SJSA1 (cell line): ENCODE measurements around the gene DHX58. TPM values are rescaled to one million over a fixed set of nuclear protein-coding genes. Genes with fewer than 3 reads are reported as not detected.
A peak's percentile ranks its signal among the peaks of the same experiment; 100 is the strongest.
"Not testable (repeated sequence)": the region's sequence is repeated elsewhere in the genome, so short reads cannot be mapped to it uniquely, and the experiment has no call there.

ENCODE experiments used
- DNase-seq, 2 experiments: peaks; one replicate each; pipeline ENCODE4 v3.0.0-alpha.2; 2015 to 2020; ENCODE audit warnings: low spot score in 2 of 2, low read depth in 1 of 2
- H3K27ac ChIP-seq: fragments of 250-450 bp; sonication (Bioruptor Pico); 2 replicates; pipeline ENCODE4 v1.5.1; 2020; ENCODE audit warnings: mild to moderate bottlenecking, moderate library complexity
- H3K27me3 ChIP-seq: fragments of 250-450 bp; sonication (Bioruptor Pico); replicated peaks from 2 replicates; pipeline ENCODE4 v1.5.1; 2020; ENCODE audit warnings: mild to moderate bottlenecking, moderate library complexity
- H3K36me3 ChIP-seq: fragments of 250-450 bp; sonication (Bioruptor Pico); 2 replicates; pipeline ENCODE4 v1.5.1; 2020; ENCODE audit warnings: mild to moderate bottlenecking
- H3K4me1 ChIP-seq: fragments of 250-450 bp; sonication (Bioruptor Pico); replicated peaks from 2 replicates; pipeline ENCODE4 v1.6.1; 2021; ENCODE audit warnings: mild to moderate bottlenecking
- H3K4me3 ChIP-seq: fragments of 250-450 bp; sonication (Bioruptor Pico); 2 replicates; pipeline ENCODE4 v1.5.1; 2020; ENCODE audit warnings: mild to moderate bottlenecking
- H3K9me3 ChIP-seq: fragments of 250-450 bp; sonication (Bioruptor Pico); replicated peaks from 2 replicates; pipeline ENCODE4 v1.5.1; 2020; ENCODE audit warnings: mild to moderate bottlenecking
- total RNA-seq: library from RNA; depleted of rRNA; stranded (reverse); fragments of >200 nt; shearing (Covaris generic); gene quantifications from 2 replicates; pipeline ENCODE4 v1.2.3, GENCODE V29; 2014; rRNA removed

DHX58 gene
- total RNA-seq: 0.85 and 1.4 TPM in 2 replicates

GRCh38 chr17:42112552-42113176 is at the start of gene DHX58:
TSS of gene DHX58 (minus strand) at chr17:42112714. CDS start at chr17:42111892, 822 bp downstream.
- peaks cover 17% of the 10 kb centered on the region for H3K4me1 ChIP-seq
- H3K36me3 ChIP-seq: peaks cover 27% of the 10 kb centered on the region
- no peaks in the 10 kb centered on the region for H3K9me3 ChIP-seq
- H3K27ac ChIP-seq: peak within 1 kb of the TSS; percentile 64
- H3K4me3 ChIP-seq: peak within 1 kb of the TSS; percentile 39
- no peaks in the 10 kb centered on the region for H3K27me3 ChIP-seq
- peak; percentile 61 to 64 for DNase-seq

DNA sequence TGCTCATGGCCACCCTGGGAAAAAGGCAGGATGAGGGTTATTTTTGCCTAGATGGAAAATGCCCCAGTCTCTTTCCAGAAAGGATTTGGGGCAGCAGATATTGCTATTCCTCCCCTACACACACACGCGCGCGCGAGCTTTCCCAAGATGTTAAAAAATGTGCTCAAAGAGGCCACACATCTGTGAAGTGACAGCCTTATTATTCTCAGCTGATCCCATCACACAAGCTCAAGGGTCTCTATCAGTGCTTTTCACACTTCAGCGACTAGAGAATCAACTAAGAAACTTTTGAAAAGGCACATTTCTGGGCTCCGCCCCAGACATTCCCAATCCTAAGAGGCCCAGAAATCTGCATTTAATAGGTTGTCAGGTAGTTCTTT is 48.0 kb upstream of the DHX58 start:
- no peak overlapping the region for H3K27ac ChIP-seq
- H3K9me3 ChIP-seq: 0 out of 2 replicates have a peak, but pooled peaks cover under 1% of the 10 kb centered on the region
- no peak for DNase-seq
- H3K36me3 ChIP-seq: no peaks in the 10 kb centered on the region
- H3K4me3 ChIP-seq: no peak overlapping the region
- H3K4me1 ChIP-seq: no peaks in the 10 kb centered on the region; the same call in 1 of the 2 replicates
- no peaks in the 10 kb centered on the region for H3K27me3 ChIP-seq

GRCh38 chr17:42159796-42160530 is 47.4 kb upstream of the DHX58 start:
- H3K36me3 ChIP-seq: no peaks in the 10 kb centered on the region
- 0 out of 2 replicates have a peak, but pooled peaks cover 2% of the 10 kb centered on the region for H3K9me3 ChIP-seq
- no peaks in the 10 kb centered on the region for H3K27me3 ChIP-seq
- no peak overlapping the region for H3K27ac ChIP-seq
- peaks cover 4% of the 10 kb centered on the region; the same call in 1 of the 2 replicates for H3K4me1 ChIP-seq
- H3K4me3 ChIP-seq: no peak overlapping the region
- DNase-seq: no peak

- Histone ChIP-seq H3K4me3 (peak overlapping the region; percentile 64), H3K27ac (no peak overlapping the region), H3K27me3 (no peaks in the 10 kb centered on the region), H3K9me3 (0 out of 2 replicates have a peak, but pooled peaks cover 2% of the 10 kb centered on the region), H3K36me3 (peaks cover 24% of the 10 kb centered on the region), H3K4me1 (peaks cover 14% of the 10 kb centered on the region)
- no peak for DNase-seq
Observed at GRCh38 chr17:42155614-42156045, 43.1 kb upstream of the DHX58 start.

- H3K9me3 ChIP-seq: 0 out of 2 replicates have a peak, but pooled peaks cover 2% of the 10 kb centered on the region
- H3K27me3 ChIP-seq: no peaks in the 10 kb centered on the region
- peak in 1 of 2 experiments; percentile 36 for DNase-seq
- peaks cover 14% of the 10 kb centered on the region for H3K4me1 ChIP-seq
- H3K36me3 ChIP-seq: peaks cover 33% of the 10 kb centered on the region
- peak overlapping the region; percentile 64 for H3K4me3 ChIP-seq
- H3K27ac ChIP-seq: peak overlapping the region; percentile 37
Observed at GRCh38 chr17:42153919-42154742, 41.6 kb upstream of the DHX58 start.

GRCh38 chr17:42146911-42147607 is 34.5 kb upstream of the DHX58 start:
- Histone ChIP-seq H3K4me1 (peaks cover 14% of the 10 kb centered on the region), H3K27me3 (no peaks in the 10 kb centered on the region), H3K4me3 (no peak overlapping the region), H3K36me3 (peaks cover 56% of the 10 kb centered on the region), H3K27ac (no peak overlapping the region), H3K9me3 (no peaks in the 10 kb centered on the region)
- no peak for DNase-seq

DNA sequence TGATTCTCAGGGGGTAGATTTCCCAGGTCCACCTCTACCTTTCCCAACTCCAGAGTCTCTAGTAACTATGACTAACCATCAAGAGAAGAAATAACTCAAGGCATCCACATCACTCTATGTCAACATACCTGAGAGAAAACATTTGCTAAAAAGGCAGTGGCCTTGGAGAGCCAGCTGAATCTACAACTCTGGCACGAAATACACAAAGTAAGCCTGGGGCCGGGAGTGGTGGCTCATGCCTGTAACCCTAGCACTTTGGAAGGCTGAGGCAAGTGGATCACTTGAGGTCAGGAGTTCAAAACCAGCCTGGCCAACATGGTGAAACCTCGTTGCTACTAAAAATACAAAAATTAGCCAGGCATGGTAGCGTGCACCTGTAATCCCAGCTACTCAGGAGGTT is 30.6 kb upstream of the DHX58 start:
- peaks cover 51% of the 10 kb centered on the region for H3K36me3 ChIP-seq
- H3K4me1 ChIP-seq: peaks cover 25% of the 10 kb centered on the region
- not testable (repeated sequence) for H3K27me3 ChIP-seq, H3K9me3 ChIP-seq, H3K4me3 ChIP-seq, DNase-seq
- H3K27ac ChIP-seq: peak overlapping the region; percentile 36

DNA sequence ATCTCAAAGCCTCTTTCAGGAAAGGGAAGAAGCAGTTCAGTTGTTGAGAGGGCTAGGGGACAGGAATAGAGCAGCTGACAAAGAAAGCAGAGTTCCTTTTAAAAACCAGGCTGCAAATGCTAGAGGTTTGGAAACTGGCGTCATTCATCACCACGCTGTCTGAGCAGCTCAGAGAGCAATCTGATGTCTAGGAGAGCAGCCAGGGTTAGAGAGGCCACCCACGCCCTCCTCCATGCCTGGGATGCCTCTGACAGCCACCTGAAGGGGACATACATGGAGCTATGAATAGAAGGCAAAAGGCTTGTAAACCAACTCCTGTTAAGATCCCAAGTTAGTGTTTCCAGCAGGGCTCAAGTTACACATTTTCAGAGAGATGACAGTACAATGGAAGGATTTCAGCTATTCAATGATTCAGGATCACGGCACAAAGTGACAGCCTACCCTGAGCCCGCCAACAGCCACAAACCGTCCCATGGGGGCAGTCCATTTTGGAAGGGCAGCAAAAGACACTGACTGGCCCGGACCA is 29.9 kb upstream of the DHX58 start:
- no peaks in the 10 kb centered on the region for H3K9me3 ChIP-seq
- peak overlapping the region; percentile 36 for H3K27ac ChIP-seq
- H3K27me3 ChIP-seq: no peaks in the 10 kb centered on the region
- H3K36me3 ChIP-seq: peaks cover 48% of the 10 kb centered on the region
- H3K4me1 ChIP-seq: peaks cover 25% of the 10 kb centered on the region
- H3K4me3 ChIP-seq: no peak overlapping the region
- peak; percentile 53 to 68 for DNase-seq

- Histone ChIP-seq H3K4me1 (peaks cover 25% of the 10 kb centered on the region), H3K27ac (no peak overlapping the region), H3K4me3 (no peak overlapping the region), H3K9me3 (no peaks in the 10 kb centered on the region), H3K36me3 (peaks cover 51% of the 10 kb centered on the region), H3K27me3 (no peaks in the 10 kb centered on the region)
- no peak for DNase-seq
Observed at GRCh38 chr17:42141382-42141781, 28.9 kb upstream of the DHX58 start.

DNA sequence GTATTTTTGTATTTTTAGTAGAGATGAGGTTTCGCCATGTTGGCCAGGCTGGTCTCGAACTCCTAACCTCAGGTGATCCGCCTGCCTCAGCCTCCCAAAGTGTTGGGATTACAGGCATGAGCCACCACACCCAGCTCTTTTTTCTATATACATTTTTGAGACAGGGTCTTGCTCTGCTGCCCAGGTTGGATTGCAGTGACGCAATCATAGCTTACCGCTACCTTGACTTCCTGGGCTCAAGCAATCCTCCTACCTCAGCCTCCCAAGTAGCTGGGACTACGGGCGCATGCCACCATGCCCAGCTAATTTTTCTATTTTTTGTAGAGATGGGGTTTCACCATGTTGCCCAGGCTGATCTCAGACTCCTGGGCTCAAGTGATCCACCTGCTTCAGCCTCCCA is 28.2 kb upstream of the DHX58 start:
- Histone ChIP-seq H3K4me1 (peaks cover 31% of the 10 kb centered on the region), H3K36me3 (peaks cover 50% of the 10 kb centered on the region)
- not testable (repeated sequence) for H3K27me3 ChIP-seq, DNase-seq, H3K27ac ChIP-seq, H3K4me3 ChIP-seq, H3K9me3 ChIP-seq

DNA sequence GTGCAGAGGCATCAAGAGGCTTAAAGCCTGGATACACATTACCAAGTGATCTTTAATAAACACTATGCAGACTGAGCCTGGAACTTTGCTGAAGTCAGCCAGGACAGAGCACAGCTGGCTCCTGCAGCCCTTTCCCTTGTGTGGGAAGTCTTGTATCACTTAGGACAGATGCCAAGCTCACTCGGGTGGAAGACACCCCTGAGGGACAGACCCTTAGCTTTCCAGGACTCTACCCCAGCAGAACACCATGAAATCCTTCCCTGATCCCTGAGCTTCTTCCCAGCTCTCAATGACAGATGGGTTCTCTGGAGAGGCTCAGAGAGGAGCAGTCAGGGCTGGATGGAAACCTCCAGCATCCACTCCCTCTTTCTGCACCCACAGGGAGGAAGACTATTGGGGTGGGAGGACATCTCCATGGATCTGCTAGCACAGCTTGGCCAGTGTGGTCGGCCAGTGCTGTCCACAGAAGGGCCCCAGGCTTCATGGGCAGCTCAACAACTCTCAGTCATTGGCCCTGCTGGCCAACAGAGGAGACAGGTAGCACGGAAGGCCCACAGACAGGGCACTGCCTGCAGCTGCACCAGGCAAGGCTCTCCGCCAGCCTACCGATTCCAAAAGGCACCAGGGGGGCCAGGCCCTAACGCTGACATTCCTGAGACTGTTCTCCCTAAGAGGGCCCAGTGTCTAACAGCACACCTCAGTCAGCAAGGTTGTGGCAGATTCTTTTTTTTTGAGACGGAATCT is 26.4 kb upstream of the DHX58 start:
- Histone ChIP-seq H3K36me3 (peaks cover 50% of the 10 kb centered on the region), H3K27ac (no peak overlapping the region), H3K27me3 (no peaks in the 10 kb centered on the region), H3K4me3 (no peak overlapping the region), H3K4me1 (peaks cover 36% of the 10 kb centered on the region), H3K9me3 (no peaks in the 10 kb centered on the region)
- DNase-seq: no peak

DNA sequence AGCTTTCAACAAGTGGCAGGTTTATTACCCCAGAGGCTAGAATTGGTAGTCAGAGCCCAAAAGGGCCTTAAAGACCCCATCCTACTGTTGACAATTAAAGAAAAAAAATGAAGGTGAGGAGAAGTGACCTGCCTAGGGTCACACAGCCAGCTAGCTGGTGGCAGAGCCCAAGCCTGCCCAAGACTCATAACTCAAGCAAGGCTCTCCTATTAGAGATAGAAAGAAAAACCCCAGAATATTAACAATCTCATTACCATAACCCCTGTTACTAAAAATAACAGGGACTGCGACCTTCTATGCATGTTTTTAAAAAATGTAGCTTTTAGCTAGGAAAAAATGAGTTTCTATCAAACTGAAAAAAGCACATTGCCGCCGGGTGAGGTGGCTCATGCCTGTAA is 24.1 kb upstream of the DHX58 start:
- H3K27me3 ChIP-seq: no peaks in the 10 kb centered on the region
- H3K27ac ChIP-seq: no peak overlapping the region
- H3K4me3 ChIP-seq: no peak overlapping the region
- no peak for DNase-seq
- H3K4me1 ChIP-seq: peaks cover 30% of the 10 kb centered on the region
- H3K9me3 ChIP-seq: no peaks in the 10 kb centered on the region
- peaks cover 48% of the 10 kb centered on the region for H3K36me3 ChIP-seq
